ENCODE measurements around the gene CD300LB. TPM values are rescaled to one million over a fixed set of nuclear protein-coding genes. Genes with fewer than 3 reads are reported as not detected.
A peak's percentile ranks its signal among the peaks of the same experiment; 100 is the strongest.
"Not testable (repeated sequence)": the region's sequence is repeated elsewhere in the genome, so short reads cannot be mapped to it uniquely, and the experiment has no call there.

The CD300LB gene
- total RNA-seq, 1 donor from 2014 or later = 1.5 TPM

GRCh38 chr17:74512036-74512435 lies 19.2 kb downstream of the CD300LB start:
- Histone ChIP-seq H3K27ac (peak overlapping the region; percentile 56), H3K27me3 (ENCODE audit: low read depth) (no peaks in the 10 kb centered on the region), H3K4me1 (no peaks in the 10 kb centered on the region), H3K4me3 (no peak overlapping the region), H3K36me3 (no peaks in the 10 kb centered on the region), H3K9me3 (no peaks in the 10 kb centered on the region)
- DNase-seq (no peak), ATAC-seq (no peak)
- intact Hi-C loops (cut with DNase I) = no loop called here
- TF ChIP-seq CTCF (IDR thresholded peaks at IDR 0.05) = no peak

- ATAC-seq = no peak
- Histone ChIP-seq H3K4me1 (no peaks in the 10 kb centered on the region), H3K27me3 (ENCODE audit: low read depth) (no peaks in the 10 kb centered on the region), H3K4me3 (no peak overlapping the region), H3K36me3 (no peaks in the 10 kb centered on the region), H3K27ac (no peak overlapping the region), H3K9me3 (no peaks in the 10 kb centered on the region)
- no peak for TF ChIP-seq CTCF (IDR thresholded peaks at IDR 0.05)
- DNase-seq = no peak
- intact Hi-C loops (cut with DNase I) = no loop called here
These were observed 23.1 kb downstream of the CD300LB start for GRCh38 chr17:74508156-74508555.

GRCh38 chr17:74503949-74504348 lies 27.3 kb downstream of the CD300LB start:
- H3K4me1 ChIP-seq; intact Hi-C loops (cut with DNase I); H3K27me3 ChIP-seq (ENCODE audit: low read depth); H3K36me3 ChIP-seq; H3K4me3 ChIP-seq; H3K9me3 ChIP-seq; ATAC-seq; DNase-seq; H3K27ac ChIP-seq: not testable (repeated sequence)

GRCh38 chr17:74502861-74503260 lies 28.4 kb downstream of the CD300LB start:
- Histone ChIP-seq H3K36me3 (no peaks in the 10 kb centered on the region), H3K4me3 (no peak overlapping the region), H3K9me3 (no peaks in the 10 kb centered on the region), H3K27me3 (ENCODE audit: low read depth) (no peaks in the 10 kb centered on the region), H3K4me1 (no peaks in the 10 kb centered on the region), H3K27ac (no peak overlapping the region)
- ATAC-seq = no peak
- TF ChIP-seq CTCF (IDR thresholded peaks at IDR 0.05) = no peak
- no peak for DNase-seq
- intact Hi-C loops (cut with DNase I) = no loop called here

- H3K9me3 ChIP-seq = no peaks in the 10 kb centered on the region
- H3K27me3 ChIP-seq (ENCODE audit: low read depth) = no peaks in the 10 kb centered on the region
- H3K4me1 ChIP-seq = no peaks in the 10 kb centered on the region
- H3K4me3 ChIP-seq = no peak overlapping the region
- no peak for TF ChIP-seq CTCF (IDR thresholded peaks at IDR 0.05)
- ATAC-seq (no peak), DNase-seq (no peak)
- H3K36me3 ChIP-seq = no peaks in the 10 kb centered on the region
- no peak overlapping the region for H3K27ac ChIP-seq
- intact Hi-C loops (cut with DNase I) = no loop called here
These were observed 31.3 kb downstream of the CD300LB start for GRCh38 chr17:74499992-74500391.

GRCh38 chr17:74497471-74497870 lies 33.8 kb downstream of the CD300LB start:
- Histone ChIP-seq H3K4me3 (no peak overlapping the region), H3K9me3 (no peaks in the 10 kb centered on the region), H3K36me3 (no peaks in the 10 kb centered on the region), H3K4me1 (no peaks in the 10 kb centered on the region), H3K27ac (no peak overlapping the region), H3K27me3 (ENCODE audit: low read depth) (no peaks in the 10 kb centered on the region)
- TF ChIP-seq CTCF (IDR thresholded peaks at IDR 0.05) = no peak
- no peak for ATAC-seq
- no peak for DNase-seq
- intact Hi-C loops (cut with DNase I) = no loop called here

Data from lower lobe of right lung (tissue), 2 donors.